ENCODE data around the gene BRF1.
"Not testable (repeated sequence)": the region's sequence is repeated elsewhere in the genome, so short reads cannot be mapped to it uniquely, and the experiment has no call there.

The BRF1 gene

GRCh38 chr14:105314287-105315200 lies 13.7 kb upstream of the BRF1 start, which contains the start of gene PACS2:
PACS2 (plus strand) TSS chr14:105314748; CDS start chr14:105314919, 171 bp downstream.
- peak in 3 of 4 experiments; percentile 46 to 76 (median 57) for DNase-seq

GRCh38 chr14:105313381-105314286 lies 12.8 kb upstream of the BRF1 start:
- no peak for DNase-seq

GRCh38 chr14:105312973-105313372 lies 12.2 kb upstream of the BRF1 start:
- no peak for DNase-seq

- DNase-seq: no peak
Observed at GRCh38 chr14:105311838-105312237, 11.0 kb upstream of the BRF1 start.

- DNase-seq: no peak
Observed at GRCh38 chr14:105309371-105309770, 8.6 kb upstream of the BRF1 start.

- DNase-seq: no peak
Observed at GRCh38 chr14:105307052-105307727, 6.4 kb upstream of the BRF1 start.

- DNase-seq: no peak
Observed at GRCh38 chr14:105305791-105306190, 5.0 kb upstream of the BRF1 start.

- no peak for DNase-seq
Observed at GRCh38 chr14:105305345-105305744, 4.5 kb upstream of the BRF1 start.

- DNase-seq: no peak
Observed at GRCh38 chr14:105304565-105304964, 3.8 kb upstream of the BRF1 start.

- DNase-seq: no peak
Observed at GRCh38 chr14:105303949-105304348, 3.1 kb upstream of the BRF1 start.

GRCh38 chr14:105301915-105302249 lies 1.1 kb upstream of the BRF1 start:
- DNase-seq: not testable (repeated sequence)

GRCh38 chr14:105301103-105301914 lies 508 bp upstream of the BRF1 start:
- DNase-seq: peak; percentile 92 to 98 (median 97)

- peak in 1 of 4 experiments; percentile 24 for DNase-seq
Observed at GRCh38 chr14:105299654-105300541, 903 bp downstream of the BRF1 start.

- DNase-seq: not testable (repeated sequence)
Observed at GRCh38 chr14:105297311-105297710, 3.5 kb downstream of the BRF1 start.

- peak in 2 of 4 experiments; percentile 28 to 64 for DNase-seq
Observed at GRCh38 chr14:105294142-105294597, 6.6 kb downstream of the BRF1 start.

- DNase-seq: peak in 1 of 4 experiments; percentile 11
Observed at GRCh38 chr14:105292826-105293711, 7.7 kb downstream of the BRF1 start.

GRCh38 chr14:105290621-105291346 lies 10.0 kb downstream of the BRF1 start:
- DNase-seq: no peak

- not testable (repeated sequence) for DNase-seq
Observed at GRCh38 chr14:105288936-105289335, 11.9 kb downstream of the BRF1 start.
